Measurements from ENCODE around the gene DNAH17. TPM values are rescaled to one million over a fixed set of nuclear protein-coding genes. Genes with fewer than 3 reads are reported as not detected.

The DNAH17 gene
- total RNA-seq, 1 experiment from 2014 or later = 0.18 TPM

DNA sequence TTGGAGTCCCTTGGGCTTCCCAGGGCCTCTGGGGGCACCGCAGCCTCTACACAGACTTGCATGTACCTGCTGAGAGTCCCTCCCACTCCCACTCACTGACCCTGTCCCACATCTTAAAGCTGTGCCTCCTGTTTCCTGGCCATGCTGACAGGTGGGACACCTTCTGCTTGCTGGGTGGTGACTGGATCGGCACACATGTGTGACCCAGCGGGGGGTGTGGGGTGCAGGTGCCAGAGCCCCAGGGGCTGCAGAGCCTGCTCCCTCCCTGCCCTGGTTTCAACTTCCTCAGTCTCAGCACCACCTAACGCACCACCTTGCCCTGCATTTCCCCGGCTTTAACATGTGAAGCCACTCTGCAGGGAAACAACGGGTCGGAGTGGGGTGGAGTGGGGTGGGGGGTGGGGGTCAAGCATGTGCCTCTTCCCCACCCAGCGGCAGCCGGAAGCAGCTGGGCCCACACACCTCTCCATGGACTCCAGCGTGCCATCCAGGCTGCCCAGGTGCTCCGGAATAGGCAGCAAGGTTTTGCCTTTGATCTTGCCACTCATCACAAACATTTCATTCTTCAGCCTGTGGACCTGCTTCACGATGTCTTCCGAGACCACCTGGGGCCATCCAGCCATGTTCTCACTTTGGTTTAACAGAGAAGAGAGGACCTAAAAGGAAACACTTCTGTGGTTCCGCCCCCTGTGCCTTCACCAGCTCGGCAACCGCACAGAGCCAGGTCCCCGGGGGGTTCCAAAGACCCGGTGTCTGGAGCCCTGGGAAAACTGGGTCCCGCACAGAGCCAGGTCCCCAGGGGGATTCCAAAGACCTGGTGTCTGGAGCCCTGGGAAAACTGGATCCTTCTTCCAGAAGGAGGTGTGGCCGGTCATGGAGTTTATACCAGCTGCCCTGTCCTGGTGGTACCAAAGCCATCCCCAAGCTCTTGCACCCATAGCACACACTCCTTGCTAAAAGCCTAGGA lies 4.7 kb downstream of the DNAH17 start:
- Histone ChIP-seq H3K27ac (ENCODE audit: low read length) (no peak overlapping the region), H3K36me3 (ENCODE audit: control insufficient read depth, insufficient read depth, low read length) (no peaks in the 10 kb centered on the region), H3K27me3 (ENCODE audit: control insufficient read depth, insufficient read depth, low read length) (no peaks in the 10 kb centered on the region), H3K9me3 (ENCODE audit: control insufficient read depth, insufficient read depth, low read depth, low read length) (no peaks in the 10 kb centered on the region), H3K4me1 (ENCODE audit: control insufficient read depth, insufficient read depth, low read length) (no peaks in the 10 kb centered on the region), H3K4me3 (ENCODE audit: low read depth in 2 of 2, low read length in 2 of 2) (no peak overlapping the region)
- intact Hi-C loops (cut with micrococcal nuclease; ENCODE audit: unreplicated experiment) (no loop called here), in situ Hi-C loops (cut with HindIII; ENCODE audit: low pct_unique_long_range_greater_than_20kb, low sequenced_read_pairs) (no loop called here)
- DNase-seq (ENCODE audit: low read depth, low spot score) (no peak), ATAC-seq (no peak)
- BruUV-seq (replicated peaks) = no TSS peak
- CTCF ChIA-PET = interaction anchor here (0.7 kb wide), 1 partner anchor 59 kb away, joined by 4 read pairs; no protein-coding TSS in a partner anchor
- POLR2A ChIA-PET = no interaction called here
- TF ChIP-seq, protein P1, sequence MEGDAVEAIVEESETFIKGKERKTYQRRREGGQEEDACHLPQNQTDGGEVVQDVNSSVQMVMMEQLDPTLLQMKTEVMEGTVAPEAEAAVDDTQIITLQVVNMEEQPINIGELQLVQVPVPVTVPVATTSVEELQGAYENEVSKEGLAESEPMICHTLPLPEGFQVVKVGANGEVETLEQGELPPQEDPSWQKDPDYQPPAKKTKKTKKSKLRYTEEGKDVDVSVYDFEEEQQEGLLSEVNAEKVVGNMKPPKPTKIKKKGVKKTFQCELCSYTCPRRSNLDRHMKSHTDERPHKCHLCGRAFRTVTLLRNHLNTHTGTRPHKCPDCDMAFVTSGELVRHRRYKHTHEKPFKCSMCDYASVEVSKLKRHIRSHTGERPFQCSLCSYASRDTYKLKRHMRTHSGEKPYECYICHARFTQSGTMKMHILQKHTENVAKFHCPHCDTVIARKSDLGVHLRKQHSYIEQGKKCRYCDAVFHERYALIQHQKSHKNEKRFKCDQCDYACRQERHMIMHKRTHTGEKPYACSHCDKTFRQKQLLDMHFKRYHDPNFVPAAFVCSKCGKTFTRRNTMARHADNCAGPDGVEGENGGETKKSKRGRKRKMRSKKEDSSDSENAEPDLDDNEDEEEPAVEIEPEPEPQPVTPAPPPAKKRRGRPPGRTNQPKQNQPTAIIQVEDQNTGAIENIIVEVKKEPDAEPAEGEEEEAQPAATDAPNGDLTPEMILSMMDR (IDR thresholded peaks at IDR 0.05) = no peak
- no peak for TF ChIP-seq POLR2AphosphoS5 (IDR thresholded peaks at IDR 0.05; ENCODE audit: low read depth, low read length)
- no peak for TF ChIP-seq SIN3A (IDR thresholded peaks at IDR 0.05; ENCODE audit: borderline replicate concordance, insufficient read depth, low read depth, low read length)
- TF ChIP-seq TCF7L2 (IDR thresholded peaks at IDR 0.05; ENCODE audit: low read depth, low read length) = no peak
- TF ChIP-seq REST (IDR thresholded peaks at IDR 0.05; ENCODE audit: insufficient read depth in 1 of 2, low read depth in 2 of 2, low read length in 1 of 2) = no peak

GRCh38 chr17:78571329-78571728 lies 5.9 kb downstream of the DNAH17 start:
- Histone ChIP-seq H3K4me1 (ENCODE audit: control insufficient read depth, insufficient read depth, low read length) (no peaks in the 10 kb centered on the region), H3K27ac (ENCODE audit: low read length) (no peak overlapping the region), H3K9me3 (ENCODE audit: control insufficient read depth, insufficient read depth, low read depth, low read length) (no peaks in the 10 kb centered on the region), H3K27me3 (ENCODE audit: control insufficient read depth, insufficient read depth, low read length) (no peaks in the 10 kb centered on the region), H3K36me3 (ENCODE audit: control insufficient read depth, insufficient read depth, low read length) (no peaks in the 10 kb centered on the region), H3K4me3 (ENCODE audit: low read depth in 2 of 2, low read length in 2 of 2) (no peak overlapping the region)
- POLR2A ChIA-PET = no interaction called here
- no TSS peak for BruUV-seq (replicated peaks)
- ATAC-seq = no peak
- CTCF ChIA-PET = interaction anchor here (0.6 kb wide), 1 partner anchor 207 kb away, joined by 3 read pairs; no protein-coding TSS in a partner anchor
- in situ Hi-C loops (cut with HindIII; ENCODE audit: low pct_unique_long_range_greater_than_20kb, low sequenced_read_pairs) (no loop called here), intact Hi-C loops (cut with micrococcal nuclease; ENCODE audit: unreplicated experiment) (no loop called here)
- DNase-seq (ENCODE audit: low read depth, low spot score) = no peak
- TF ChIP-seq SIN3A (IDR thresholded peaks at IDR 0.05; ENCODE audit: borderline replicate concordance, insufficient read depth, low read depth, low read length) = no peak
- no peak for TF ChIP-seq REST (IDR thresholded peaks at IDR 0.05; ENCODE audit: insufficient read depth in 1 of 2, low read depth in 2 of 2, low read length in 1 of 2)
- no peak for TF ChIP-seq TCF7L2 (IDR thresholded peaks at IDR 0.05; ENCODE audit: low read depth, low read length)
- TF ChIP-seq, protein P1 (IDR thresholded peaks at IDR 0.05) = no peak
- TF ChIP-seq POLR2AphosphoS5 (IDR thresholded peaks at IDR 0.05; ENCODE audit: low read depth, low read length) = no peak
